HS-5 (cell line): Measurements from ENCODE around the gene NUP54.

Experiments
- DNase-seq: peaks from one replicate; pipeline ENCODE4 v3.0.0-alpha.2; 2012; ENCODE audit warnings: low read depth

The NUP54 gene

DNA sequence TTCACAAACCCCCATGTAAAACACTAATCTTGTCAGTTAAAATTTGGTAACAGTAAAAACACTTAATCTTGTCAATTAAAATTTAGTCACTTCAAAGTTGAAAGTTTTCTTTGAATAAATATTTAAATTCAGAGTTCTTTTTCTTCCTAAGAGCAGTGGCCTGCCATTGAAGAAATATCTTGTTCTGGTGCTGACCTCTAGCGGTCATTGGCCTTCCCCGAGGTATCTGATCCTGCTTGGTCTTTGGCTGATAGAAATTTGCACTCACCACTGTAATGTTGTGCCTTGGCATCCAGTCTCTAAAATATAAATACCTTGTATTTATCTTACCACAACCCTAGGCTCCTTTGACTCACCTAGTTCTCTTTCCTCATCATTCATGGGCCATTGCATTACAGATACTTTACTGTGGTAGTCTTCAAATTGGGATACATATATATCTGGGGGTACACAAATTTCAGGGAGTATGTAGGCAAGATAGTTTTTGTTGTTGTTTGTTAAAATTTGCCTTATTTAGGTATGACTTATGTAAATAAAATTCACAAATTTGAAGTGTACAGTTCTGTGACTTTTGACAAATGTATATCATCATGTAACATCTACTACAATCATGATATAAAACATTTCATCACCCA lies 80.4 kb downstream of the NUP54 start:
- peak; percentile 30 for DNase-seq

DNA sequence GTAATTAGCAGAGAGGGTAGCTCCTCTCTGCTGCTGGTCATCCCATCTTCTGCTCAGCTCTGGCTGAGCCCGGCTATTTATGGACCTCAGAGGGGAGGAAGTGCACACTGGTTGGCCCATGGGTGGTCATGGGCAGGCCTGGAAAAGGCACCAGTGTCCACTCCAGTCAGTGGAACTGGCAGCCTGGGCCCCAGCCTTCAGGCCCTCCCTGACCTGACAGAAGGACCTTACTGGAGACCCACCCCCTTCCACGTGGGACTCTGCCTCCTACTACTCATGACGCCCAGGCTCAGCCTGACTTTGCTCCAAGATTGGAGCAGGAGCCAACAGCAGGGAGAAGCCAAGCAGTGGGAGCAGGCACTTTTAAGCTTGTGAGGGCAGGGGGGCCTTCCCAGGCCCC lies 81.7 kb downstream of the NUP54 start:
- DNase-seq, result no peak
